HFFc6 (cell line): Measurements from ENCODE around the gene IL1F10. TPM values are rescaled to one million over a fixed set of nuclear protein-coding genes. Genes with fewer than 3 reads are reported as not detected.

Source experiments
- DNase-seq: peaks from one replicate; pipeline ENCODE4 v3.0.0-alpha.2; 2018
- H3K27ac Mint-ChIP-seq: 2 replicates; pipeline ENCODE4 v1.8.0; 2020; ENCODE audit warnings: mild to moderate bottlenecking, mixed read lengths
- H3K27me3 Mint-ChIP-seq: 2 replicates; pipeline ENCODE4 v1.8.0; 2021; ENCODE audit warnings: mild to moderate bottlenecking, moderate library complexity, mixed read lengths; ENCODE audit not compliant: insufficient read depth
- H3K36me3 Mint-ChIP-seq: 2 replicates; pipeline ENCODE4 v1.8.0; 2021; ENCODE audit warnings: low read depth, mixed read lengths
- H3K4me1 Mint-ChIP-seq: 2 replicates; pipeline ENCODE4 v1.8.0; 2020; ENCODE audit warnings: low read depth, mixed read lengths
- H3K4me3 Mint-ChIP-seq: 2 replicates; pipeline ENCODE4 v1.8.0; 2020; ENCODE audit warnings: mild to moderate bottlenecking, moderate library complexity, mixed read lengths
- H3K9me3 Mint-ChIP-seq: 2 replicates; pipeline ENCODE4 v1.8.0; 2020; ENCODE audit warnings: mild to moderate bottlenecking, mixed read lengths
- long read RNA-seq: library from polyadenylated mRNA; unstranded; transcript quantifications from one replicate; pipeline ENCODE4 v2.0.0, GENCODE V29; 2019
- total RNA-seq, 6 experiments: library from RNA; stranded (reverse); fragmentation: NEBNext Ultra II Directional; extraction: Animal tissue kit (Norgen Biotek cat#: 25700); gene quantifications; 2 replicates in 1 of 6; 3 replicates in 5 of 6; pipeline ENCODE4 v1.2.3, GENCODE V29; 2021
- TF ChIP-seq, protein P1 (sequence below): fragments of 200-600 bp; sonication (generic); IDR thresholded peaks from 2 replicates; pipeline ENCODE4 v1.5.0; 2021; ENCODE audit warnings: antibody characterized with exemption, mild to moderate bottlenecking

The IL1F10 gene, protein sequence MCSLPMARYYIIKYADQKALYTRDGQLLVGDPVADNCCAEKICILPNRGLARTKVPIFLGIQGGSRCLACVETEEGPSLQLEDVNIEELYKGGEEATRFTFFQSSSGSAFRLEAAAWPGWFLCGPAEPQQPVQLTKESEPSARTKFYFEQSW
- not detected for total RNA-seq
- long read RNA-seq = 0 reads

DNA sequence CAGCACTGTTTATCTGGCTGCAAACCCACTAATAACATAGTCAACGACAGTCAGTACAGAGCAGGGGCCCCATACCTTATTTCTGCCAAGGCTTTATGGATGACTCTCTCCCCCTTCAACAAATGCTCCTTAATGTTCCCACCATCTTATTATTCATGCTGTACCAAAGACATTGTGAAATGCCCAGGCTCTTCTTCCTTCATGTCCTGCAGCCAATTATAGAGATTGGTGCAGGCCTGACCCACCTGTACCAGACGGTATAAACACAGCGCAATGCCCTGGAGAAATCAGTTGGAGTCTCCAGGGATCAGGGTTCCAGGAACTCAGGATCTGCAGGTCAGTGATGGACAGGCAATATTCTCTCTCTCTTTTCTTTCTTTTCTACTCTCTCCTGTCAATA is at the start of gene IL1F10:
TSS of gene IL1F10 (plus strand) at position 290 of the 400 bp plus-strand sequence. CDS start 4,769 bp downstream, outside the sequence.
- Mint-ChIP-seq H3K36me3 (no peaks in the 10 kb centered on the region), H3K27ac (no peak within 1 kb of the TSS), H3K4me3 (no peak within 1 kb of the TSS), H3K27me3 (peaks cover 15% of the 10 kb centered on the region), H3K4me1 (peaks cover 17% of the 10 kb centered on the region), H3K9me3 (peaks cover 3% of the 10 kb centered on the region; the same call in 1 of the 2 replicates)
- TF ChIP-seq, protein P1, sequence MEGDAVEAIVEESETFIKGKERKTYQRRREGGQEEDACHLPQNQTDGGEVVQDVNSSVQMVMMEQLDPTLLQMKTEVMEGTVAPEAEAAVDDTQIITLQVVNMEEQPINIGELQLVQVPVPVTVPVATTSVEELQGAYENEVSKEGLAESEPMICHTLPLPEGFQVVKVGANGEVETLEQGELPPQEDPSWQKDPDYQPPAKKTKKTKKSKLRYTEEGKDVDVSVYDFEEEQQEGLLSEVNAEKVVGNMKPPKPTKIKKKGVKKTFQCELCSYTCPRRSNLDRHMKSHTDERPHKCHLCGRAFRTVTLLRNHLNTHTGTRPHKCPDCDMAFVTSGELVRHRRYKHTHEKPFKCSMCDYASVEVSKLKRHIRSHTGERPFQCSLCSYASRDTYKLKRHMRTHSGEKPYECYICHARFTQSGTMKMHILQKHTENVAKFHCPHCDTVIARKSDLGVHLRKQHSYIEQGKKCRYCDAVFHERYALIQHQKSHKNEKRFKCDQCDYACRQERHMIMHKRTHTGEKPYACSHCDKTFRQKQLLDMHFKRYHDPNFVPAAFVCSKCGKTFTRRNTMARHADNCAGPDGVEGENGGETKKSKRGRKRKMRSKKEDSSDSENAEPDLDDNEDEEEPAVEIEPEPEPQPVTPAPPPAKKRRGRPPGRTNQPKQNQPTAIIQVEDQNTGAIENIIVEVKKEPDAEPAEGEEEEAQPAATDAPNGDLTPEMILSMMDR = no peak
- no peak for DNase-seq

DNA sequence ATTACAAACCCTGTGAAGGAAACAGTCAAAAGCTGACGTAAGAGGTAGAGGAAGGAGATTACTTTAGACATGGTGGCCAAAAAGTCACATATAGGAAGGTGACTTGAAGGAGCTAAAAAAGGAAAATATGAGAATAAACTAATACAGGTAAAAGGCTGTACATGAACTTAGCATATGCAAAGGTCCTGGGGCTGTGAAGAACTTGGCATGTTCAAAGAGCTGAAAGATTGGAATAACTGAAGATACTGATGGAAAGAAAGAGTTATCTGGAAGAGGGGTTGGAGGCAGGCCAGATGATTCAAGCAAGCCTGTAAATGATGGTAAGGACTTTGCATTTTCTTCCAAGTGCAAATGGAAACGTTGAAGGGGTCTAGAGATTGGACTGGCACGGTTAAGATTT is 49.3 kb upstream of the IL1F10 start:
- no peak for DNase-seq

DNA sequence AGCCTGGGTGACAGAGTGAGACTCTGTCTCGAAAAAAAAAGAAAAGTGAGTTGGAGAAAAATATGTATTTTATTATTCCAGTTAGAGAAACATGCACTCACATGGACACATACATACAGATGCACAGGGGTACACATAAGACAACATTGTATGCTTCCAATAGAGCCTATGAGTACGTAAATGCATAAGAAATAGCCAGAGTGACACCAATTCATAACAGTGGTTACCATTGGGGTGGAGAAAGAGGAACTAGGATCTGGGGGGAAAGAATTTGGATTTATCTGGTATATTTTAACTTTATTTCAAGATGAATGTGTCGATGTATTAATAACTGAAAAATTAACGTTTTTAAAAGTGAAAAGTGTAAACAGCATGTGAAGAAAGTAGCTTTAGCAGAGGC is 46.5 kb upstream of the IL1F10 start:
- Mint-ChIP-seq H3K9me3 (peaks cover 6% of the 10 kb centered on the region; the same call in 1 of the 2 replicates), H3K4me1 (no peaks in the 10 kb centered on the region), H3K4me3 (no peak overlapping the region), H3K36me3 (no peaks in the 10 kb centered on the region), H3K27me3 (peaks cover 46% of the 10 kb centered on the region), H3K27ac (no peak overlapping the region)
- TF ChIP-seq, protein P1 = no peak
- no peak for DNase-seq

More for the DNA sequence above, 49.3 kb upstream of the IL1F10 start:
- Mint-ChIP-seq H3K4me3 (no peak overlapping the region), H3K9me3 (peaks cover 6% of the 10 kb centered on the region; the same call in 1 of the 2 replicates), H3K27ac (no peak overlapping the region), H3K27me3 (peaks cover 49% of the 10 kb centered on the region), H3K4me1 (0 out of 2 replicates have a peak, but pooled peaks cover 5% of the 10 kb centered on the region), H3K36me3 (no peaks in the 10 kb centered on the region)
- TF ChIP-seq, protein P1 = no peak

DNA sequence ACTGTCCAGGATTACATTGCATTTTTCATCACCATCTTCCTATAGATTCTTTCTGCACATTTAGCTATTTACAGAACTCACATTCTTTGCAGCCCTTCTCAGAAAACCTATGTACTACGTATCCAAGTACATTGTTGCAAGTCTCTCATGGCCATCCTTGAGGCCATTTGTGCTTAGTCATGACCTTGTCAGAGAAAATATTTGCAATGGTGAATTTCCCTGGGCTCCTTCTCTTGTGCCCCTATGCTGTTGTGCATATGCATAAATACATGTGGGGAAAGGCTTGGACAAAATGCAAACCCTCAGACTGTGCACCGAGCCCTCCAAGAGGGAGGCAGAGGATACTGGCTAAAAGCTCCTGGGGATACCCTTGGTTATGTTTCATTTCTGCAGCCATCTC is 43.0 kb upstream of the IL1F10 start:
- H3K36me3 Mint-ChIP-seq = no peaks in the 10 kb centered on the region
- TF ChIP-seq, protein P1 = no peak
- H3K4me3 Mint-ChIP-seq = no peak overlapping the region
- no peaks in the 10 kb centered on the region for H3K4me1 Mint-ChIP-seq
- no peak for DNase-seq
- H3K27ac Mint-ChIP-seq = no peak overlapping the region
- peaks cover 45% of the 10 kb centered on the region for H3K27me3 Mint-ChIP-seq
- H3K9me3 Mint-ChIP-seq = no peaks in the 10 kb centered on the region

DNA sequence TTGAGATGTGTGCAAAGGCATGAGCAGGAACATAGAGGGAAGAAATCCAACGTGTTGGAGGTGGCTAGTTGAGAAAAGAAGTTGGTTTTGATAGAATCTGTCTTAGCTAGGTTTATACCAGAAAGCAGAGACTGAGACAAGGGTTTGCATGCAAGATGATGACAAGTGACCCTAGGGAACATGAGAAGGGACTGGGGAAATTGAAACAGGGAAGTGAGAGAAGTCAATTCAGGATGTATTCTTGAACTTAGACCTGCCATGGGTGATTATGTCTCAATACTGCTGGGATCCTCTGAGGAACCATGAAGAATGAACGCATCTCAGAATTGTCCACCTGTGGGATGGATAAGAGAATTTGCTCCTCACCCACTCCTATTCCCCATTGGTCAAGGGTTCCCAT is 42.0 kb upstream of the IL1F10 start:
- Mint-ChIP-seq H3K27me3 (peaks cover 50% of the 10 kb centered on the region), H3K4me3 (no peak overlapping the region), H3K4me1 (no peaks in the 10 kb centered on the region), H3K36me3 (no peaks in the 10 kb centered on the region), H3K9me3 (no peaks in the 10 kb centered on the region), H3K27ac (no peak overlapping the region)
- no peak for DNase-seq
- TF ChIP-seq, protein P1 = no peak
